GM21786 (cell line): ENCODE measurements around the gene ARSB.
"Not testable (repeated sequence)": the region's sequence is repeated elsewhere in the genome, so short reads cannot be mapped to it uniquely, and the experiment has no call there.

Experiments
- ATAC-seq: cut with Tn5 transposase; IDR thresholded peaks from one replicate; pipeline ENCODE4 v1.9.1; 2021; ENCODE audit not compliant: unreplicated experiment

ARSB gene

GRCh38 chr5:78907255-78907891 lies 77.7 kb downstream of the ARSB start:
- ATAC-seq: no peak

- ATAC-seq: peak; percentile 66
Observed at GRCh38 chr5:78905084-78905938, 79.8 kb downstream of the ARSB start.

DNA sequence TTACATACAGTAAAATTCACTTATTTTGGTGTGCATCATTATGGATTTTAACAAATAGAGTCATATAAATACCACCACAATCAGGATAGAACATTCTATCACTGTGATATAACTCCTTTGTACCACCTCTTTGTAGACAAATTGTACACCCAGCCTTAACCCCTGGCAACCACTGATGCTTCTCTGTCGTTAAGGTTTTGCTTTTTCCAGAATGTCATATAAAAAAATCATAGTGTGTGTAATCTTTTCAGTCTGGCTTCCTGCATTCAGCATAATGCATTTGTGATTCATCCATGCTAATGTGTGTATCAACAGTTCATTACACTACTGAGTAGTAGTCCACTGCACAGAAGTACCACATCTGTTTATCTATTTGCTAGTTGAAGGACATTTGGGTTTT lies 81.2 kb downstream of the ARSB start:
- ATAC-seq: no peak

- ATAC-seq: no peak
Observed at GRCh38 chr5:78903353-78903752, 81.8 kb downstream of the ARSB start.

GRCh38 chr5:78899922-78900362 lies 85.2 kb downstream of the ARSB start:
- no peak for ATAC-seq

DNA sequence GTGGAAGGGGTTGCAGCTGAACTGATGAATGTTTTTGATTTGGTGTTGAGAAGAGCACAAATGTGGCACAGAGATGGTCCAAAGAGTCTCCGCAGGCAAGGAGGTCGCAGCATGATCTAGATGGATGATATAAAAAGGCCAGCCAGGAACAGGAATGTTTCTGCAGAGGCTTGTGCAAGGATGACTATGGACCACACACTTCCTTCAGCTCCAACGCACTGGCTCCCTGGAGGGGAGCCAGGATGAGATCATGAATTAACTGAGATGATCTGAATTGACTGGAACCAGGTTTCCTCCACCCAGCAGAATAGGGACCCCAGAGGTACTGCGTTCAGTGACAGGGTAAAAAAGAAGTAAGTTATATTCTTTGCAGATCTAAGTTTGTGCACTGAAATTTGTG lies 89.0 kb downstream of the ARSB start:
- ATAC-seq: no peak

GRCh38 chr5:78895616-78896015 lies 89.5 kb downstream of the ARSB start:
- ATAC-seq: no peak

GRCh38 chr5:78893940-78894677 lies 91.0 kb downstream of the ARSB start:
- ATAC-seq: peak; percentile 62

DNA sequence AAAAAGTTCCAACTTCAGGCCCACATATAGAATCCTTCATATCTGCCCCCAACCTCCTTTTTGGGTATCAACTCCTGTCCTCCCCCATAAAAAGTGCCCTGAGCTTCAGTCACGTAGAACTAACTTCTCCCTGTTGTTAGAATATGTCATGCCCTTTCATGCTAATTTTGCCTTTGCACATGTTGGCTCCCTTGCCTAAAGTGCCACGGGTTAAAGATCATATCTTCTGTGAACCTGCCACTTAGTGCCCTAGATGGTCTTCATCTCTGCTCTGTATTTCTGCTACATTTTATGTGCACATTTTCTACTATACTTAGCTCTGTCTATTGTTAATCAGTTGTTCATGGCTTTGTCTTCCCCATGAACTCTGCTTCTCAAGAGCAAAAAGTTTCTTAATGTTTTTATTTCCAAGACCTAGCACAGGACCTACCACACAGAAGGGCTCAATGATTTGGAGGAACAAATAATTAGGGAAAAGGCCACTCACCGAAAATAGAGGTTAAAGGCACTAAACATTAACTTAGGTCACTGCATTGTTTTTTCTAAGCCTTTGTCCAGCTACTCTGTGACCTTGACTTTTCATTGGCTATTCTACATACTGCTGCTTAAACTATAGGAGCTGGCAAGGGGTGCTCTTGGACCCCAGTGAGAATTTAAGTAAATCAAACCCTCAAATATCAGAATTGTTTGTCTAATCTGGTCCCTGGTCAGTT lies 94.3 kb downstream of the ARSB start:
- ATAC-seq: no peak

- no peak for ATAC-seq
Observed at GRCh38 chr5:78889369-78890140, 95.6 kb downstream of the ARSB start.

DNA sequence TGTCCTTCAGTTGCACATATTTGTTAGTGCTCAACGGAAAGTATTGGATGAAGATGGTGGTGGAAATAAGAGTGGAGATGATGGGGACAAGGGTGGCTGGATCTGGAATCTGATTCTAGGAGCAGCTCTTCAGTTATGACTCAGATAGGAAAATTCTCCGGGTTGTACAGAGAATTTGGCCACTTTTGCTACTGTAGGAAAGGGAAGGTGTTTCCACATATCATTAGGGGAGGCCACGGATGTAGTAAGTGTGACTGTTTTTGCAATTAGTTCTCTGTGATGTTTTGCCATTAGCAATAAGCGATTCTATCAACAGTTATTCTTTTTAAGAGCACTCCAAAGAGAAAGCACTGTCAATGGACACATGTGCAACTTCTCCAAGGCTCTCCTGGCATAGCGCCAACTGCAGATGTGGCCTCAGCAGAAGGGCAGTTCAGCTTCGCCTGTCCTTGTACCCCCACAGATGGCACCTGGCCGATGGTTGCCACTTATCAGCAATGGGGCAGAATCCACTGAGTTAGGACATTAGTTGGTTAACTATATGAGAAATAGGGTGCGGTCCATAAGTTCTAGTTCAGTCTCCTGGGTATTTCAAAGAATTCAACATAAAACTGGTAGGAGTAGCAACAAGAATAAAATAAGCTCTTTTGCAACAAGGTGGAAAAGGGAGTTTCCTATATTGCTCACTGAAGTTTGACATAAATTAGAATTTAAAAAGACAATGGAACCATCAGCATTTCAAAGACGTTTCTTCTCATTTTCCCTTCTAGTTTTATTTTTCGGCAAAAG lies 96.3 kb downstream of the ARSB start:
- no peak for ATAC-seq

DNA sequence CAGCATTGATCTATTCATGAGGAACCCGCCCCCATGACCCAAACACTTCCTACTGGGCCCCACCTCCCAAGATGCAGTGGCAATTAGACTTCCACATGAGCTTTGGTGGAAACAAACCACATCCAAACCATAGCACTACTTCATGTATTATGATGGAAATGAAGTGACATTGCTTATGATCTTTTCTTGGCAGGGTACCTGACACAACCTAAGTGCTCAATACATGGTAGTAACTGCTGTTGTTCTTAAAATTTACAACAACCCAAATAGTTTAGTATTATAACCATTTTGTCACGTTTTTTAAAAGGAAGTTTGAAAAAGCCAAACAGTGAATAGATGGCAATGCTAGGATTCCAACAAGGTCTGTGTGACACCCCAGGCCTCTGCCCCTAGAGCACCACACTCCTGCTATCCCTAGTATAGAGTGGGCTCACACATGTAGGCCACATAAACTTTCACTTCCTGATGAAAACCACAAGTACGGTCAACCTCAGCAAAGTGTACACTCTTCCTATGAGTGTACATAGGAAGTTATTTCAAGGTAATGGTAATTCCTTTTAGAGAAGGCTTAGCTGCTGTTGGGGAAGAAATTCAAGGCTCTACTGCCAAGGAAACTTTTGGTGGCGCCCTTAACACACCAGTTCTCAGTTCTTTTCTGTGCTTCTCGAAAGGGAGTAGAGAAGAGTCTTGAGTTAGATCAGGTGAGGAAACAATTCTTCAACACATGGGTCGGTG lies 97.6 kb downstream of the ARSB start:
- peak; percentile 97 for ATAC-seq

DNA sequence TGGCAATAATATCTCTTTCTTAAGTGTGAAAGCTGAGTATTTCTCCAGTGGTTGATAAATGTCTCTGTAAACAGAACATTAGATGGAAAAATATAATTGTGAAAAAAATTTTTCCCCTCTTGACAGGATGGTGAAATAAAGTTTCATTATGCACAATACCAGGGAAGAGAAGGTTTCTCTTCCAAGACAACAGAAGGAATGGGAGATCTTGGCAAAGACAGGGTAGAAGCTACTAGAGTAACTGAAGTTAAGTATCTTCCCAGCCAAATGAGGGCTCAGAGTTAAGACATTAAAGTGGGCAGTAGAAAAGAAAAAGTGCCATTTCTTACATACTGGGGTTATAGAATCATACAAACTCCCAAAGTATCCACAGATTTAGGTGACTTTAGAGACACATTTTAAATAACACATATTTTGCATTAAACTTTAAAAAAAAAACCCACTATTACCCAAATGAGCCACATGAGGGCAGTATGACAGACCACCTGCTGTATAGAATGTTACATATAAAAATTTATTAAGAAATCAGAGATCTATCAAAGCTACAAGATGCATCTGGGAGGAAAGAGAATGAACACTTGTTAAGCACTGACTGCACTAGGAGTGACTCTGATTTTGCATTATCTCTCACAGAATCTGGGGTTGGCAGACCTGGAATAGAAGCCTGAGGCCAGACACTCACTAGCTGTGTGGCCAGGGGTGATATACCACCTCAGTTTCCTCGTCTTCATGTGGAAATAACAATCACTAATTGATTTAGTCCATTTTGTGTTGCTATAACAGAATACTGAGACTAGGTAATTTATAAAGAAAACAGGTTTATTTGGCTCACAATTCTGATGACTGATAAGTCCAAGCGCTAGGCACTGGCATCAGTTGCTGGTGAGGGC lies 98.5 kb downstream of the ARSB start:
- ATAC-seq: no peak

DNA sequence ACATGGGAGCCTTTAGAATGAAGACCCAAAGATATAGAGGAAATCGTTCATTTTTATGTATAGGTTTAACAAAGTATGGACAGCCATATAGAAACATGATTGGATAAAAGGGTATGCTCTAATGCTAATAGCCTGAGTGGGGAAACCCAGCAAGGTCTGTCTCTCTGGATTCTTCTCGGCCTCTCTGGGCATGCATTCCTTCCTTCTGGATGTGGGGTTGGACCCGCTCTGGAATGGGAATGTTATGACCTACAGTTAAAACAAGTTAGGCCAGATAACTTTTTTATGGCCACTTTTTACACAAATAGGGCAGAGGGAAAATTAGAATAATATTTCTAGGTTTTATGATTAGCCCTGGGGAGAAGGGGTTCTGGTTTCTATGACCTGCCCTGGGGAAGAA lies 103.2 kb downstream of the ARSB start:
- ATAC-seq: no peak

GRCh38 chr5:78879516-78879915 lies 105.6 kb downstream of the ARSB start:
- ATAC-seq: no peak

- not testable (repeated sequence) for ATAC-seq
Observed at GRCh38 chr5:78866076-78866475, 119.0 kb downstream of the ARSB start.

DNA sequence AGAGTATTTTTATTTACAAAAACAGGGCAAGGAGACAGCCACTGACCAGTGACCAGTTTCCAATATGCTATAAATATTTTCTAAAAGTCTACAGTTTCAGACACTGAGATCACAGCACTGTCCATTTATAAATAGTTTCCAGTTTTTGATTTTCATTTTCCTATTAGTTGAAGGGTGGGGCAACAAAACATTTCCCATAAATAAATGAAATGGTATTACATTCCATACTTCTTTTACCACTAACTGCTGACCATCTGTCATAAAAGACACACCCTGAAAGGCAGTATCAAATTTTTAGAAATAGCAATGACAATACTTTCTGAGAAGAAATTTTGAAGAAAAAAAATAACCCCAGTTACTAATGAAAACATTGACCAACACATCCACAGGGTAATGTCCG lies 126.7 kb downstream of the ARSB start:
- ATAC-seq: no peak

- ATAC-seq: no peak
Observed at GRCh38 chr5:78855026-78855425, 130.1 kb downstream of the ARSB start.
